Prostate gland (tissue), 2 donors: ENCODE data around the gene ZCCHC14.
"Not testable (repeated sequence)": the region's sequence is repeated elsewhere in the genome, so short reads cannot be mapped to it uniquely, and the experiment has no call there.

Experiments
- POLR2A ChIP-seq: fragments of 450-650 bp; IDR thresholded peaks from one replicate; pipeline ENCODE4 v1.6.1; 2016; ENCODE audit warnings: antibody characterized with exemption, mild to moderate bottlenecking
- POLR2AphosphoS5 ChIP-seq: sonication (generic); formaldehyde crosslinking; IDR thresholded peaks from one replicate; pipeline ENCODE4 v1.6.1; 2017; ENCODE audit warnings: antibody characterized with exemption
- TF ChIP-seq, protein P1 (sequence below), 4 experiments: fragments of 200-600 bp in 2 of 4; fragments of 450-650 bp in 2 of 4; sonication (generic) in 2 of 4; IDR thresholded peaks; 1 replicate in 3 of 4; 2 replicates in 1 of 4; pipeline ENCODE4 v1.5.1; 2016 to 2019; ENCODE audit warnings: antibody characterized with exemption in 4 of 4, mild to moderate bottlenecking in 2 of 4, moderate library complexity in 2 of 4

DNA sequence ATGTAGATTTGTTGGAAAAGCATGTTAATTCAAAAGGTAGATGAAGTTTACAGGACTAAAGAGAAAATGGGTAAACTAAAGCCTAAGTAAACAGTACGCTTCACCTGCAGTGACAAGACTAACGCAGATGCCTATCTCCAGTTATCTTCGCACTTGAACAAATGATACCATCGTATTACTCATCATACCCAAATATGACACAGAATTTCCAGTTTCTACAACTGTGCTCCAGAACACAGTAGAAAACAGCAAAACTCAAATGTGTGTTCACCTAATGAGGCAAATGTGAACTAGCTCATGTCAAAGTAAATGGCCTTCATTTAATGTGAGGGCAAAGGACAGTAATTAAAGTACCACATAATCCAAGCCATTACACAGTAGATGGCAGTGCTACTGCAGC, 7.0 kb downstream of the ZCCHC14 start:
- TF ChIP-seq, protein P1, sequence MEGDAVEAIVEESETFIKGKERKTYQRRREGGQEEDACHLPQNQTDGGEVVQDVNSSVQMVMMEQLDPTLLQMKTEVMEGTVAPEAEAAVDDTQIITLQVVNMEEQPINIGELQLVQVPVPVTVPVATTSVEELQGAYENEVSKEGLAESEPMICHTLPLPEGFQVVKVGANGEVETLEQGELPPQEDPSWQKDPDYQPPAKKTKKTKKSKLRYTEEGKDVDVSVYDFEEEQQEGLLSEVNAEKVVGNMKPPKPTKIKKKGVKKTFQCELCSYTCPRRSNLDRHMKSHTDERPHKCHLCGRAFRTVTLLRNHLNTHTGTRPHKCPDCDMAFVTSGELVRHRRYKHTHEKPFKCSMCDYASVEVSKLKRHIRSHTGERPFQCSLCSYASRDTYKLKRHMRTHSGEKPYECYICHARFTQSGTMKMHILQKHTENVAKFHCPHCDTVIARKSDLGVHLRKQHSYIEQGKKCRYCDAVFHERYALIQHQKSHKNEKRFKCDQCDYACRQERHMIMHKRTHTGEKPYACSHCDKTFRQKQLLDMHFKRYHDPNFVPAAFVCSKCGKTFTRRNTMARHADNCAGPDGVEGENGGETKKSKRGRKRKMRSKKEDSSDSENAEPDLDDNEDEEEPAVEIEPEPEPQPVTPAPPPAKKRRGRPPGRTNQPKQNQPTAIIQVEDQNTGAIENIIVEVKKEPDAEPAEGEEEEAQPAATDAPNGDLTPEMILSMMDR (IDR thresholded peaks at IDR 0.05), result not testable (repeated sequence)
- TF ChIP-seq POLR2A, POLR2AphosphoS5: not testable (repeated sequence)
